ENCODE results near the gene SEMG1.

DNA sequence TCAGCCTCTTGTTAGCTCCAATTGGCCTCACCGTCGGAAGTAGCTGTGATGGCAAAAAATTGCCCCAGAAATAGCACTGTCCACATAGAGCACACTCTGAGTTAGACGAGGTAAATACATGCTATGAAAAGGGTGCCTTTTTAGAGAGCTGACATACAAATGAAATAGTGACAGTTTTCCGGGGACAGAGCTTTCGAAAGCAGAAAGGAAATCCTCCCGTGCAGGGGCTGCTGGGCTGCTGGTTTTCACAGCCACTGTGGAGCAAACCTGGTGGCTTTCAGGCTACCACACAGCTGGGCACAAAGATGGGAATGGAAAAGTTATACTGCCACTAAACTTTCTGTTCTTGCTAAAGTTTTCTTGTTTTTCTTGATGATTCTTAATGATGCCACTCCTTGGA, 39.3 kb downstream of the SEMG1 start:
- TF ChIP-seq CTCF (IDR thresholded peaks at IDR 0.05) (no peak), POLR2A (IDR thresholded peaks at IDR 0.05) (no peak)

Data from body of pancreas (tissue), 4 donors.